Adrenal gland (tissue), 12 donors: ENCODE results near the gene DEUP1. TPM values are rescaled to one million over a fixed set of nuclear protein-coding genes. Genes with fewer than 3 reads are reported as not detected.
"Not testable (repeated sequence)": the region's sequence is repeated elsewhere in the genome, so short reads cannot be mapped to it uniquely, and the experiment has no call there.

Experiments
- DNase-seq, 7 donors: peaks; one replicate each; pipeline ENCODE4 v3.0.0-alpha.2; 2019 to 2020
- H3K27ac ChIP-seq, 5 donors: fragments of 200-600 bp; sonication (generic) in 4 of 5; 1 replicate in 3 of 5; 2 replicates in 2 of 5; pipeline versions ENCODE4 v1.5.1 to v1.8.0; 2016 to 2020; ENCODE audit warnings: mild to moderate bottlenecking in 1 of 5
- H3K27me3 ChIP-seq: fragments of 200-600 bp; 2 replicates; pipeline ENCODE4 v1.8.0; 2021
- H3K36me3 ChIP-seq, 2 donors: fragments of 200-600 bp; replicated peaks in 1 of 2; 1 replicate in 1 of 2; 2 replicates in 1 of 2; pipeline versions ENCODE4 v1.5.1 to v1.8.0; 2018 to 2022
- H3K4me1 ChIP-seq, 2 donors: fragments of 200-600 bp; replicated peaks in 1 of 2; 1 replicate in 1 of 2; 2 replicates in 1 of 2; pipeline versions ENCODE4 v1.5.1 to v1.8.0; 2018 to 2021
- H3K4me3 ChIP-seq, 4 donors: fragments of 200-600 bp; sonication (generic) in 3 of 4; one replicate each; pipeline ENCODE4 v1.5.1; 2016 to 2018
- H3K9me3 ChIP-seq, 3 donors: fragments of 200-600 bp; sonication (generic) in 1 of 3; replicated peaks in 1 of 3; 1 replicate in 2 of 3; 2 replicates in 1 of 3; pipeline versions ENCODE4 v1.5.1 to v1.8.0; 2016 to 2021
- POLR2A ChIP-seq, 2 donors: fragments of 450-650 bp; IDR thresholded peaks; one replicate each; pipeline ENCODE4 v1.6.1; 2017; ENCODE audit warnings: antibody characterized with exemption in 2 of 2, mild to moderate bottlenecking in 2 of 2, moderate library complexity in 1 of 2
- WGBS, 4 donors: extraction: QIAGEN DNeasy Blood & Tissue Kit in 2 of 4; methylation state at CpG; one replicate each; pipeline versions ENCODE4 v1.1.5 to v1.1.7; 2013 to 2017; 5-methylcytosine and 5-hydroxymethylcytosine counted together
- intact Hi-C, 2 donors: fragments of 100-400 bp; cut with DNase I; formaldehyde crosslinking; loops; one replicate each; pipeline versions ENCODE4 v1.14.1 to v1.15.0; 2022 to 2023
- polyA plus RNA-seq, 3 donors: library from polyadenylated mRNA; stranded (reverse); fragments of 200-250 nt in 2 of 3; fragments of 350-450 nt in 1 of 3; fragmentation: Illumina TruSeq in 1 of 3; extraction: RNeasy Lipid Tissue Mini Kit (QIAGEN cat#74804) in 1 of 3; gene quantifications; one replicate each; pipeline ENCODE4 v1.2.3, GENCODE V29; 2013 to 2014
- total RNA-seq, 9 donors: library from RNA; depleted of rRNA in 4 of 9; stranded (reverse); fragments of >200 nt in 4 of 9; fragments of 120-200 nt in 1 of 9; fragmentation: NEBNext Ultra II Directional in 1 of 9; extraction: Animal tissue kit (Norgen Biotek cat#: 25700) in 1 of 9; gene quantifications; one replicate each; pipeline versions ENCODE4 v1.1.0 to v1.2.4, GENCODE V29; 2013 to 2023
- TF ChIP-seq, protein P1 (sequence below), 6 experiments: fragments of 450-650 bp in 4 of 6; fragments of 200-600 bp in 2 of 6; sonication (generic) in 1 of 6; IDR thresholded peaks; 1 replicate in 5 of 6; 2 replicates in 1 of 6; pipeline versions ENCODE4 v1.5.1 to v1.8.0; 2016 to 2021; ENCODE audit warnings: antibody characterized with exemption in 6 of 6, mild to moderate bottlenecking in 2 of 6, moderate library complexity in 1 of 6
- donor health status: healthy with polysubstance abuse.
- donor health status: Bipolar disorder and iron deficiency.
- donor health status: DM: yes; HTN: yes; CAD: no.
- donor health status: DM: no; HTN: no; CAD: no.
- donor health status: DM: no; HTN: no; CAD: no.
- donor health status: DM: yes; HTN: yes; CAD: no.

The DEUP1 gene
- total and polyA plus RNA-seq, 12 donors: 0.24 to 1.1 (median 0.73) TPM; not detected in 2

DNA sequence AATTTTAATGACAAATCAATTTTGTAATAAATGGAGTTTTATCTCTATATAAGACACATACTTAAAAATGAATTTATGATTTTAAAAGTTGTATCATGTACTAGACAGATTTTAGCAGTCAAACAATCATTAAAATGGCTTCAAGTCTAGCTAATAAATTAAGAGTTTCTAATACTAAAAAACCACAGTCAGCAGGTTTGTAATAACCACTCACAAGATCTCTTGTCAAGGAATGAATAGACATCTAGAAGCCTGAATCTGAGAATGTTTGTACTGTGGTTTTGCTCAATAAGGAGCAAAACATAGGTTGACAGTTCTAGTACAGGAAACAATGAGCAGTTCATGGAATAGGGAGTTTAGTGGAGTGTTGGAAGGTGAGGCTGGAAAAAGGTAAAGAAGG is 81.2 kb downstream of the DEUP1 start:
- intact Hi-C loops: no loop called here
- no peak overlapping the region for H3K27ac ChIP-seq
- H3K36me3 ChIP-seq: no peaks in the 10 kb centered on the region
- peaks cover 0 to 2% (median 0%) of the 10 kb centered on the region in 3 donors for H3K9me3 ChIP-seq
- no peaks in the 10 kb centered on the region for H3K4me1 ChIP-seq
- no peak for TF ChIP-seq POLR2A (IDR thresholded peaks at IDR 0.05)
- DNase-seq: no peak
- H3K4me3 ChIP-seq: no peak overlapping the region
- H3K27me3 ChIP-seq: no peaks in the 10 kb centered on the region

DNA sequence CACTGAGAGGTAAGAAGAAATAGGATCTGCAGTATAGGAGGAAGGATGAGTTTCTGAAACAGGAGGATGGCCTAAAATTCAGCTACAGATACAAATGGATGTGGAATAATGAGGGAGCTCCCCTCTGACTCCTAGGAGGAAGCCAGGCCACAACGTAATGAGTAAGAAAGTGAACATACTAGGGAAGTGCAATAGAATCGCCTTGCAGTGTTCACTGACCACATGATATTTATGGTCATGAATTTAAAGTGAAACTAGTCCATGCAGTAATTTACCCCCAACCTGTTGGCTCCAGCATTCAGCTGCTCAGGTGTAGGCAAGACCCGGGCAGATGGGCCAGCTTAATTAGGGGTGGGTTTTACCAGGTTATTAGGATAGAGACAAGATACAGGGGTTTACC is 101.7 kb downstream of the DEUP1 start:
- WGBS, 4 donors: 83 to 93% (median 87%) methylated on average over 3 of the region's 3 CpGs
- no peak for TF ChIP-seq POLR2A (IDR thresholded peaks at IDR 0.05)
- TF ChIP-seq, protein P1, sequence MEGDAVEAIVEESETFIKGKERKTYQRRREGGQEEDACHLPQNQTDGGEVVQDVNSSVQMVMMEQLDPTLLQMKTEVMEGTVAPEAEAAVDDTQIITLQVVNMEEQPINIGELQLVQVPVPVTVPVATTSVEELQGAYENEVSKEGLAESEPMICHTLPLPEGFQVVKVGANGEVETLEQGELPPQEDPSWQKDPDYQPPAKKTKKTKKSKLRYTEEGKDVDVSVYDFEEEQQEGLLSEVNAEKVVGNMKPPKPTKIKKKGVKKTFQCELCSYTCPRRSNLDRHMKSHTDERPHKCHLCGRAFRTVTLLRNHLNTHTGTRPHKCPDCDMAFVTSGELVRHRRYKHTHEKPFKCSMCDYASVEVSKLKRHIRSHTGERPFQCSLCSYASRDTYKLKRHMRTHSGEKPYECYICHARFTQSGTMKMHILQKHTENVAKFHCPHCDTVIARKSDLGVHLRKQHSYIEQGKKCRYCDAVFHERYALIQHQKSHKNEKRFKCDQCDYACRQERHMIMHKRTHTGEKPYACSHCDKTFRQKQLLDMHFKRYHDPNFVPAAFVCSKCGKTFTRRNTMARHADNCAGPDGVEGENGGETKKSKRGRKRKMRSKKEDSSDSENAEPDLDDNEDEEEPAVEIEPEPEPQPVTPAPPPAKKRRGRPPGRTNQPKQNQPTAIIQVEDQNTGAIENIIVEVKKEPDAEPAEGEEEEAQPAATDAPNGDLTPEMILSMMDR (IDR thresholded peaks at IDR 0.05): no peak
- Histone ChIP-seq H3K27ac (no peak overlapping the region), H3K9me3 (no peaks in the 10 kb centered on the region), H3K27me3 (no peaks in the 10 kb centered on the region), H3K36me3 (no peaks in the 10 kb centered on the region), H3K4me1 (no peaks in the 10 kb centered on the region), H3K4me3 (no peak overlapping the region)
- DNase-seq: no peak
- intact Hi-C loops: no loop called here

DNA sequence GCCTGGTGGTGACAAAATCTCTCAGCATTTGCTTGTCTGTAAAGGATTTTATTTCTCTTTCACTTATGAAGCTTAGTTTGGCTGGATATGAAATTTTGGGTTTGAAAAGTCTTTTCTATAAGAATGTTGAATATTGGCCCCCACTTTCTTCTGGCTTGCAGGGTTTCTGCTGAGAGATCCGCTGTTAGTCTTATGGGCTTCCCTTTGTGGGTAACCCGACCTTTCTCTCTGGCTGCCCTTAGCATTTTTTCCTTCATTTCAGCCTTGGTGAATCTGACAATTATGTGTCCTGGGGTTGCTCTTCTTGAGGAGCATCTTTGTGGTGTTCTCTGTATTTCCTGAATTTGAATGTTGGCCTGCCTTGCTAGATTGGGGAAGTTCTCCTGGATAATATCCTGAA is 112.7 kb downstream of the DEUP1 start:
- intact Hi-C loops, H3K4me1 ChIP-seq, H3K27ac ChIP-seq, H3K9me3 ChIP-seq, H3K4me3 ChIP-seq, H3K27me3 ChIP-seq, H3K36me3 ChIP-seq, DNase-seq: not testable (repeated sequence)
- 87 to 97% (median 93%) methylated on average over 2 of the region's 2 CpGs for WGBS, 4 donors

DNA sequence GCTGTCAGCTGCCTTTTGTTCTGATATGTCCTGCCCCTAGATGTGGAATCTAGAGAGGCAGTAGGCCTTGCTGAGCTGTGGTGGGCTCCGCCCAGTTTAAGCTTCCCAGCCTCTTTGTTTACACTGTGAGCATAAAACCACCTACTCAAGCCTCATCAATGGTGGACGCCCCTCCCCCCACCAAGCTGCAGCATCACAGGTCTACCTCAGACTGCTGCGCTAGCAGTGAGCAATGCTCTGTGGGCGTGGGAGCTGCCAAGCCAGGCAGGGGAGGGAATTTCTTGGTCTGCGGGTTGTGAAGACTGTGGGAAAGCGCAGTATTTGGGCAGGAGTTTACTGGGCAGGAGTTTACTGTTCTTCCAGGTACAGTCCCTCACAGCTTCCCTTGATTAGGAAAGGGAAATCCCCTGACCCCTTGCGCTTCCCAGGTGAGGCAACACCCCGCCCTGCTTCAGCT is 114.1 kb downstream of the DEUP1 start:
- no peak for DNase-seq
- intact Hi-C loops: no loop called here

DNA sequence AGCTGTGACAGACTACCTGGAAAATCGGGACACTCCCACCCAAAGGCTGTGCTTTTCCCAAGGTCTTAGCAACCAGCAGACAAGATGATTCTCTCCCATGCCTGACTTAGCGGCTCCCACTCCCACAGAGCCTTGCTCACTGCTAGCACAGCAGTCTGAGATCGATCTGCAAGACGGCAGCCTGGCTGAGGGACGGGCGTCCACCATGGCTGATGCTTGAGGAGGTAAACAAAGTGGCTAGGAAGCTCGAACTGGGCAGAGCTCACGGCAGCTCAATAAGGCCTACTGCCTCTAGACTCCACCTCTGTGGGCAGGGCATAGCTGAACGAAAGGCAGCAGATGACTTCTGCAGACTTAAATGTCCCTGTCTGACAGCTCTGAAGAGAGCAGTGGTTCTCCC is 127.7 kb downstream of the DEUP1 start:
- Histone ChIP-seq H3K36me3 (no peaks in the 10 kb centered on the region), H3K4me1 (no peaks in the 10 kb centered on the region), H3K4me3 (no peak overlapping the region), H3K27ac (no peak overlapping the region), H3K27me3 (no peaks in the 10 kb centered on the region), H3K9me3 (peaks cover 0 to 5% (median 0%) of the 10 kb centered on the region in 3 donors)
- intact Hi-C loops: no loop called here
- WGBS, 4 donors: 88 to 94% (median 90%) methylated on average over 9 of the region's 9 CpGs
- DNase-seq: no peak
- TF ChIP-seq, protein P1 (IDR thresholded peaks at IDR 0.05): no peak
- TF ChIP-seq POLR2A (IDR thresholded peaks at IDR 0.05): no peak

More for the DNA sequence above, 114.1 kb downstream of the DEUP1 start:
- Histone ChIP-seq H3K27ac (no peak overlapping the region), H3K4me1 (peaks cover 2 to 3% of the 10 kb centered on the region in 2 donors), H3K9me3 (no peaks in the 10 kb centered on the region), H3K36me3 (no peaks in the 10 kb centered on the region), H3K4me3 (no peak overlapping the region), H3K27me3 (no peaks in the 10 kb centered on the region)
- WGBS, 4 donors: 79 to 91% (median 83%) methylated on average over 5 to 8 of the region's 8 CpGs
- TF ChIP-seq POLR2A (IDR thresholded peaks at IDR 0.05): no peak
- TF ChIP-seq, protein P1 (IDR thresholded peaks at IDR 0.05): no peak

DNA sequence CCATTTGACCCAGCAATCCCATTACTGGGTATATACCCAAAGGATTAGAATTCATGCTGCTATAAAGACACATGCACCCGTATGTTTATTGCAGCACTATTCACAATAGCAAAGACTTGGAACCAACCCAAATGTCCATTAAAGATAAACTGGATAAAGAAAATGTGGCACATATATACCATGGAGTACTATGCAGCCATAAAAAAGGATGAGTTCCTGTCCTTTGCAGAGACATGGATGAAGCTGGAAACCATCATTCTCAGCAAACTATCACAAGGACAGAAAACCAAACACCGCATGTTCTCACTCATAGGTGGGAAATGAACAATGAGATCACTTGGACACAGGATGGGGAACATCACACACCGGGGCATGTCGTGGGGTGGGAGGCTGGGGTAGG is 133.1 kb downstream of the DEUP1 start:
- intact Hi-C loops, H3K27ac ChIP-seq, DNase-seq, H3K36me3 ChIP-seq, H3K27me3 ChIP-seq, H3K9me3 ChIP-seq, H3K4me1 ChIP-seq, H3K4me3 ChIP-seq: not testable (repeated sequence)
- 84 to 97% (median 96%) methylated on average over 4 of the region's 4 CpGs for WGBS, 4 donors
